T47D (cell line): Measurements from ENCODE around the gene CLTCL1.
"Not testable (repeated sequence)": the region's sequence is repeated elsewhere in the genome, so short reads cannot be mapped to it uniquely, and the experiment has no call there.

ENCODE experiments used
- DNase-seq, 2 experiments: peaks; one replicate each; pipeline versions ENCODE4 v3.0.0 to v3.0.0-alpha.2; 2011 to 2012; ENCODE audit warnings: low read depth in 1 of 2, low spot score in 1 of 2
- JUND ChIP-seq: IDR thresholded peaks from 2 replicates; pipeline ENCODE4 v1.6.1; 2012; ENCODE audit warnings: low read depth
- in situ Hi-C: cut with HindIII; loops from 2 replicates; pipeline ENCODE4 v1.10.0; 2016; ENCODE audit warnings: low sequenced_read_pairs, low pct_unique_long_range_greater_than_20kb

CLTCL1 gene

DNA sequence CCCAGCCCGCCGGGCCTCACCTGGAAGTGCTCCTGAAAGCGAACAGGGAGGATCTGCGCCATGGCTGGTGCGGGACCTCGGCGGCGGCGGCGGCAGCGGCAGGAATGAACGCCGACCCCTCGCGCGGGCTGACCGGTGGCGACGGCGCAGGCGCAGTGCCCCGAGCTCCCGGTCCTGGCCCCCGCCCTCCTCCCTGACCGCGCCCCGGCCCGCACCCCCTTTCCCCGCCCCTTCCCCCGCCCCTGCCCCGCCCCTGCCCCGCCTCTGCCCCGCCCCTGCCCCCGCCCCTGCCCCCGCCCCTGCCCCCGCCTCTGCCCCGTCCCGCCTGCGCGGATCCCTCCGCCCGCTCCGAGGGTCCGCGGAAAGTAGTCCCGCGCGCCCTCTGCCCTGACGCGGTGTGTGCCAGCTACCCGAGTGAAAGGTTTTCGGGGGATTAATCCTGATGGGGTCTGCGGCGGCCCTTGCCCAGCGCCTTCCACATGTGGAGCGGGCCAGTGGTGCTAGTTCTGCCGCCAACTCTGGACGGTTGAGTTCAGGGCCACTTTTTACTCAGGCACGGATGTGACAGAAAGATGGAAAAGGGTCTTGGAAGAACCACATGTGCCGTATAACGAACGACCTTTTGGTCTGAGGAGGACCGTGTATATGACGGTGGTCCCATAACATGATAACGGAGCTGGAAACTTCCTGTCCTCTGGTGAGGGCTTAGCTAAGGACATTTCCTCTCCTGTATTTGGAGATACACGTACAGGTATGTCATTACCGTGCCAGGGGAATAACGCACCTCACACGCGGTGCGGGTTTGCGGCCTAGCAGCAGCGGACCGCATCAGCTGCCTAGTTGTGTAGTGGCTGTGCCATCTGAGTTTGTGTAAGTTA is at the start of gene CLTCL1:
Gene CLTCL1 (minus strand): TSS at position 140 of the 878 bp plus-strand sequence. CDS start 78 bp downstream, at position 62.
- peak; percentile 66 to 70 for DNase-seq
- no peak for TF ChIP-seq JUND
- in situ Hi-C loops = no loop called here

DNA sequence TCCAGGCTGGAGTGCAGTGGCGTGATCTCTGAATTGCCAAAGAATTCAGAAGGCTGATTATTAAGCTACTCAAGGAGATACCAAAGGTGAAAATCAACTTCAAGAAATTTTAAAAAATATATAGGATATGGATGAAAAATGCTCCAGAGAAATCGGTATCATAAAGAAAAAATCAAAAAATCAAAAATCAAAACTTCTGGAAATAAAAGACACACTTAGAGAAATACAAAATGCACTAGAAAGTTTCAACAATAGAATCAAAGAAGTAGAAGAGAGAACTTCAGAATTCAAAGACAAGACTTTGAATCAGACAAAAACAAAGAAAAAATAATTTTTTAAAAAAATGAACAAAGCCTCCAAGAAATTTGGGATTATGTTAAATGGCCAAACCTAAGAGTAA is 45.6 kb upstream of the CLTCL1 start:
- no peak for DNase-seq
- in situ Hi-C loops = no loop called here
- no peak for TF ChIP-seq JUND

DNA sequence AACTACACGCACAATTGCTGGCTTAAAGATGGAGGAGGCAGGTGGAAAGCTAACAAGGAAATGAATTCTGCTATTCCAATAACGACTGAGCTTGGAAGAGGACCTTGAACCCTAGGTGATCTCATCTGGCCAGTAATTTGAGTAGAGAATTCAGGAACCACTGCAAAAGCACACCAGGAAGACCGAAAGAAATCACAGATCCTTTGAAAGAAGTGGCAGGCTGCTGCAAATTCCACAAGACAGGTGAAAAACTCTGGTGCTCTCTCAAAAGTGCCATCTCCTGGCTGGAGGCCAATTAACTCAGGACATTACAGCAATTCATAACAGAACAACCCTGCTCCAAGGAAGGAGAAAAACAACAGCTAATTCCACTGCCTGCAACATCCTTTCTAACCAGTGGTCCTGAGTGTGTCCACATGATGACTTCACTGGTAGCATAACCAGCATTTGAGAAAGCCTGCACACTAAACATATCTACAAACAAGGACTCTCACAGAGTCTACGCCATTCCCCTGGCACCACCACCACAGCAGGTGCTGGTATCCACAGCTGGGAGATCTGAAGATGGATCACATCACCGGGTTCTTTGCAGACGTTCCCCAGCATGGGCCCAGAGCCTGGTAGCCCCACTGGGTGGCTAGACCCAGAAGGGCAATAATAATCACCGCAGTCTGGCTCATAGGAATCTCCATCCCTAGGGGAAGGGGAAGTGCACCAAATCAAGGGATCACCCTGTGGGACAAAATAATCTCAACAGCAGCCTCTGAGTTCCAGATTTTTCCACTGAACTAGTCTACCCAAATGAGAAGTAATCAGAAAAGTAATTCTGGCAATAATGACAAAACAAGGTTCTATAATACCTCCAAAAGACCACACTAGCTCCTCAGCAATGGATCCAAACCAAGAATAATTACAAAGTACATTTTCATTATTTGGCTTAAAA is 44.9 kb upstream of the CLTCL1 start:
- no peak for DNase-seq
- TF ChIP-seq JUND = no peak
- in situ Hi-C loops = no loop called here

DNA sequence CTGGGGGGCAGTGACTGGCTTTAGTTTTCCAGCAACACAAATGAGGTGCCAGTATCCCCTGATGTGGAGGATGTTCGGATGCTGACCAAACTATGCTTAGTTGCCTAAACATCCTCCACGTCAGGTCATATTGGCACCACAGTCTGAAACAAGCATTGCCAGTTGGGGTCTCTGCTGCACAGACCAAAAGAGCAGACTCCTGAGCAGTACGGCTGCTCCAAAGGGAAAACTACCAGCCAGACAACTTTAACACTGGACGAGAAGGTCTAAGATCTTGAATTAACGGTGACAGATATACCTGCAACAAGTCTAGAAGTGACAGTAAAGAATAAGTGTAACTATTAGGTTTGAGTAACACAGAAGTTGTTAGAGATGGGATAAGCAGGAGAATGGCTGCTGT is 40.5 kb upstream of the CLTCL1 start:
- in situ Hi-C loops = no loop called here
- no peak for TF ChIP-seq JUND
- no peak for DNase-seq

DNA sequence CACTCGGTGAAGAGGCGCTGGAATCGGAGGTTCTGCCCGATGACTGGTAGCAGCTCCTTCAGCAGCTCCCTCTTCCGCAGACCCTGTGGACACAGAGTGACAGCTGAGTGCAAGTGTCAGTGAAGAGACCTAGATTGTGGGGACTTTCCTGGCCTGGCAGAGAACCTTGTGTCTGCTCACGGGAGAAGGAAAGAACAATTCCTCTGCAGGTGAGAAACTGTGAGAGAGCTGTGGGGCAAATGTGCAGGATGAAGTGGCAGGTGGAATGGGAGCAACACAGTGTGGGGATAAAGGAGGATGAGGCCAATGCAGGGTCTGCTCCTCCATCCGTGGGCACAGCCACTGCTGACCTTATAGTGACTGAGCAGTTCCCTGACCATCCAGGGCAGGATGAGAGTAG is 40.0 kb upstream of the CLTCL1 start:
- no peak for TF ChIP-seq JUND
- no peak for DNase-seq
- in situ Hi-C loops = no loop called here

DNA sequence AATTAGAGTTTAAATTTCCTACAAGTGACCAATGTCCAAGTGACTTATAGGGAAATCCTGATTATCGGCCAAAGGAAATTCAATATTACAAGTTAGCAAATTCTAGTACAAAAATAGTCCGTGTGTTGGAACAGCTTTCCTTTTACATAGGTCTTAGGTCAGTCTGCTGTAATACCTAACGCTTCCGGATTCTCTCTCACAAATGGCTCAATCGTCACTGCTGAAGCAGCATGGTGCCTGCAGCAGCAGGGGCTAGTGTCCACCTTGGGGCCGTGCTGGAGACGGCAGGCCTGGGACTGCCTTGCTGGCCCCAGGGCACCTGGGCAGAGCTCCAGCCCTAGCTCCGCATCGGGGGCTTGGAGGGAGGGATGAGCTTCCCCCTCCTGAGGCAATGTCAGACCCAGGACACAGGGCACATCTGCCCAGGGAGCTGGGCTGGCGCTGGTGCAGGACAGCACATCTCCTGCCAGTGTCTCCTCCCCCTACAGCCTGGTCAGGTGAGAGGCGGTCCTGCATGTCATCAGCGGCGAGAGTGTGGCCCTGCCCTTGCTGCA is 39.4 kb upstream of the CLTCL1 start:
- in situ Hi-C loops = no loop called here
- TF ChIP-seq JUND = no peak
- DNase-seq = no peak

DNA sequence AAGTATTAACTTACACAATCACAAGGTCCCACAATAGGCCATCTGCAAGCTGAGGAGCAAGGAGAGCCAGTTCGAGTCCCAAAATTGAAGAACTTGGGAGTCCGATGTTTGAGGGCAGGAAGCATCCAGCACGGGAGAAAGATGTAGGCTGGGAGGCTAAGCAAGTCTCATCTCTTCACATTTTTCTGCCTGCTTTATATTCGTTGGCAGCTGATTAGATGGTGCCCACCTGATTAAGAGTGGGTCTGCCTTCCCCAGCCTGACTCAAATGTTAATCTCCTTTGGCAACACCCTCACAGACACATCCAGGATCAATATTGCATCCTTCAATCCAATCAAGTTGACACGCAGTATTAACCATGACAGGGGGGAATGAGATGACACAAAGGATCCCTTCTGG is 38.7 kb upstream of the CLTCL1 start:
- in situ Hi-C loops, DNase-seq: not testable (repeated sequence)

DNA sequence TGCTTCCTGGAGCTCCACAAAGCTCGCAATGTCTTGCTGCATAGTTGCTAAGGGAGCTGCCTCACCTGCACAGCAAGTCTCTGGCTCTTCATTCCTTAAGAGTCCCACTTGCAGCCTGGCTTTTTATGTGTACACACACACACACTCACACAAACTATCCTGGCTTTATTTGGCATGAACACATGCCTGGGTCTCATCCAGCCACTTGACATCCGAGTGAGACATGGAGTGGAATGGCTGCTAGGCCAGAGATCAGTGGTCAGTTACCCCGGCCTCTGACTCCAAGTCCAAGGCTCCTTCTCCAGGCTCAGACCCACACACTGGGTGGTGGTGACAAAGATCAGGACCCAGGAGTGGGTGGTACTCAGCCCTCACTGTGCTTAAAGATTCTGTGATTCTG is 37.9 kb upstream of the CLTCL1 start:
- TF ChIP-seq JUND = no peak

DNA sequence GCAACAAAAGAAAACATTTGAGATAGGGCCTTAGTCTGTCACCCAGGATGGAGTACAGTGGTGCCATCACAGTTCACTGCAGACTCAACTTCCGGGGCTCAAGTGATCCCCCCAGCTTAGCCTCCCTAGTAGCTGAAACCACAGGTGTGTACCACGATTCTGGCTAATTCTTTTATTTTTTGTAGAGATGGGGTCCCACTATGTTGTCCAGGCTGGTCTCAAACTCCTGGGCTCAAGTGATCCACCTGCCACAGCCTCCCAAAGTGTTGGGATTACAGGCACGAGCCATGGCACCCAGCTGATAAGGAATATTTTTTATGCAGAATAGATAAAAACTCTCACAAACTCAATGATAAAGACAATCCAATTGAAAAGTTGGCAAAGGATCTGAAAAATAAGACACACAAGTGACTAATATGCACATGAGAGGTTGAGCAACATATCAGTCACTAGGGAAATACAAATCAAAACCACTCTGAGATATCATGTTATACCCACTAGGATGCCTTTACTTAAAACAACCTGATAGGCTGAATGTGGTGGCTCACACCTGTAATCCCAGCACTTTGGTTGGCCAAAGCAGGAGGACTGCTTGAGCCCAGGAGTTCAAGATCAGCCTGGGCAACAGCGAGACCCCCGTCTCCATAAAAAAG is 33.9 kb upstream of the CLTCL1 start:
- no peak for TF ChIP-seq JUND
- in situ Hi-C loops = no loop called here
- no peak for DNase-seq

More for the DNA sequence above, 37.9 kb upstream of the CLTCL1 start:
- in situ Hi-C loops = no loop called here
- DNase-seq = no peak

DNA sequence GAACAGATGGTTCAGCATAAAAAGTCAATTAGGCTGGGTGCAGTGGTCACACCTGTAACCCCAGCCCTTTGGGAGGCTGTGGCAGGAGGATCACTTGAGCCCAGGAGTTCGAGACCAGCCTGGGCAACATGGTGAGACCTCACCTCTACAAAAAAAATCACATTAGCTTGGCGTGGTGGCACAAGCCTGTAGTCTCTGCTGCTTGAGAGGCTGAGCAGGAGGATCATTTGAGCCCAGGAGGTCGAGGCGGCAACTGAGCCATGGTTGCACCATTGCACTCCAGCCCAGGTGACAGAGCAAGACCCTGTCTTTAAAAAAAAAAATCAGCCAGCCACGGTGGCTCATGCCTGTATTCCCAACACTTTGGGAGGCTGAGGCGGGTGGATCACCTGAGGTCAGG is 31.9 kb upstream of the CLTCL1 start:
- in situ Hi-C loops, DNase-seq: not testable (repeated sequence)

DNA sequence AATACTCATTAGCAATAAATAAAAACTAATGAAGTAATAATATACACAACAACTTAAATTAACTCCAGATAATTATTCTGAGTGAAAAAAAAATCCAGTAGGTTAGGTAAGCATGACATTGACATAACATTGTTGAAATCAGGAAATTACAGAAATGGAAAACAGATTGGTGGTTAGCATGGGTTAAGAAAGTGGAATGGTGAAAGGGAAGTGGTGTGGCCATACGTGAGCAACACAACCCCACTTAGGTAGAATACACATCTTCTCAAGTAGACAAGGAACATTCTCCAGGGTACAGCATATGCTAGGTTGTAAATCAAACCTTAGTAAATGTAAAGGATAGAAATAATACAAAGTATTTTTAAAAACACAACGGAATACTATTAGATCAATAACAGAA is 30.2 kb upstream of the CLTCL1 start:
- in situ Hi-C loops = no loop called here
- DNase-seq = no peak
- TF ChIP-seq JUND = no peak

DNA sequence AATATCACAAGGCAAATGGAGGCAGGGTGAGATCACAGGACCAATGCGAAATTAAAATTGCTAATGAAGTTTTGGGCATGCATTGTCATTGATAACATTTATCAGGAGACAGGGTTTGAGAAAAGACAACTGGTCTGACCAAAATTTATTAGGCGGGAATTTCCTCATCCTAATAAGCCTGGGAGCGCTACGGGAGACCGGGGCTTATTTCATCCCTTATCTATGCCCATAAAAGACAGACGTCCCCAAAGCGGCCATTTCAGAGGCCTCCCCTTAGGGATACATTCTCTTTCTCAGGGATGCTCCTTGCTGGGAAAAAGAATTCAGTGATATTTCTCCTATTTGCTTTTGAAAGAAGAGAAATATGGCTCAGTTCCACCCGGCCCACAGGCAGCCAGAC is 28.6 kb upstream of the CLTCL1 start:
- DNase-seq, in situ Hi-C loops: not testable (repeated sequence)
